ENCODE measurements around the gene LHX3.

LHX3 gene

GRCh38 chr9:136228107-136228875, 23.4 kb upstream of the LHX3 start:
- no peak for DNase-seq (ENCODE audit: low read depth, low spot score)

GRCh38 chr9:136226680-136227407, 21.9 kb upstream of the LHX3 start:
- no peak for DNase-seq (ENCODE audit: low read depth, low spot score)

- DNase-seq (ENCODE audit: low read depth, low spot score): peak; percentile 81
These were observed 21.1 kb upstream of the LHX3 start for GRCh38 chr9:136225748-136226679.

DNA sequence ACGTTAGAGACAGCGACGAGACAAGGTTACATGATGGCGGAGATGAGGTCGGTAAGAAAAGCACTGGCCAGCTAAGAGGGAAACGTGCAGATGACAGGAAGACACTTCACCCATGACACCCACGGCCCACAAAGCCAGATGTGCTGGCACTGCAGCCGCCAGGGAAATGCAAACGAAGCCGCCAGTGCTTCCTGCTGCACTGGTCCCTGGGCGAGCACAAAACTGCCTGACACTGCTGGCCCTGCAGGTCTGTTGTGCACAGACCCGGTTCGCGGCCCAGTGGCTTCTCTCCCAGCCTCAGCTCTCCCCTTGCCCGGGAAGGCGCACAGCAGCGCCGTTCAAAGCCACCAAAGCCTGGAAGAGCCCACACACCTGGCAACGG, 20.4 kb upstream of the LHX3 start:
- DNase-seq (ENCODE audit: low read depth, low spot score): no peak

GRCh38 chr9:136223871-136224640, 19.1 kb upstream of the LHX3 start:
- no peak for DNase-seq (ENCODE audit: low read depth, low spot score)

- no peak for DNase-seq (ENCODE audit: low read depth, low spot score)
These were observed 18.0 kb upstream of the LHX3 start for GRCh38 chr9:136222906-136223285.

DNA sequence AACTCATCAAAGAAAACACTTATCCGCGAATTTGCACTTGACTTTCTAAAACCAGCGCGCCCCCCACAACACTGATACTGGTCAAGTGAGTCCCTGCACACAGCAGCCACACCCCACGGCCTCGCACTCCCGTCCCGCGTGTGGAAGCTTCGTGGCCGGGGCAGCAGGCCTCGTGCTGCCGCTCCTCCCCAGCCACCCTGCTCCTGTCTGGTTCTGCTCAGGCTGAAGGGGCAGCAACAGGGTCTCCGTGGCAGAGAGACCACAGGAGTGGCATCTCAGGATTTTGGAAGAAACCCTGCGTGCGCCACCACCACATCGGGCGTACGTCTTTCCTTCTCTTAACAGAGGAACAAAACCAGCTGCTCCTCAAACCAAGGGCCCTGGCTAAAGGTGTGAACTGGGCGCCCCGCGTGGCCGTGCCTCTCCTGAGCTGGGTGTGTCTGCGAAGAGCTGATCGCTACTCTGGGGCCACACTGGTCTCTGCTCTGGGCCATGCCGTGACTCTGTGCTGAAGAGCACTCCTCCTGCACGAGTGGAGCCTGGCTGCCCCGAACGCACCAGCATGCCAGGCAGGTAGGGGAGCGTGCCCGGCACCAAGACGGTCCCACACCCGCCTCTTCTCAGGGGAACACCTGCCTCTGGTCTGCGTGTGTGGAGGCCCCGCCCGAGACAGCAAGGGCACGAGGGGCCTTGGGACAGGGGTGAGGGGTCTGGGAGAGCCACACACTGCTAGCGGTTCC, 17.4 kb upstream of the LHX3 start:
- DNase-seq (ENCODE audit: low read depth, low spot score): no peak

- DNase-seq (ENCODE audit: low read depth, low spot score): no peak
These were observed 15.2 kb upstream of the LHX3 start for GRCh38 chr9:136220017-136220729.

GRCh38 chr9:136219276-136219675, 14.3 kb upstream of the LHX3 start:
- no peak for DNase-seq (ENCODE audit: low read depth, low spot score)

DNA sequence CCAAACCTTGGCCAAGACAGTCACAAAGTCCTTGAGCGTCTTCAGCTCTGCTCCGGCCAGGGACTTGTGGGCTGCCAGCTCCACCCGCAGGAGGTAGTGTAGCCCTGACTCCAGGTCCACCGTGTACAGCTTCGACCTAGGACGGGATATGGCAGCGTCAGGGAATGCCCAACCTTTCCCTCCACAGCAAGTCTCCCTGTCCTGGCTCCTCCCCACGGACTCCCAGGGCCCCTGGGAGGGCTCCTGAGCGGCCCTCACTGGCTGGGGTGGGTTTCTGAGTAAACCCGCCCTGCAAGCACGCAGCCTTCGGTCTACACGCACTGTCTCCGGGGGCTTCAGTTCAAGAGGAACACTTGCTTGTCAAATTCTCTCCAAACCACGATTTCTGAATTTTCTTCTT, 13.7 kb upstream of the LHX3 start:
- DNase-seq (ENCODE audit: low read depth, low spot score): no peak

GRCh38 chr9:136218271-136218670, 13.3 kb upstream of the LHX3 start:
- no peak for DNase-seq (ENCODE audit: low read depth, low spot score)

- DNase-seq (ENCODE audit: low read depth, low spot score): peak; percentile 76
These were observed 11.8 kb upstream of the LHX3 start for GRCh38 chr9:136216541-136217244.

- DNase-seq (ENCODE audit: low read depth, low spot score): no peak
These were observed 8.8 kb upstream of the LHX3 start for GRCh38 chr9:136213733-136214132.

- no peak for DNase-seq (ENCODE audit: low read depth, low spot score)
These were observed 7.5 kb upstream of the LHX3 start for GRCh38 chr9:136212345-136212950.

GRCh38 chr9:136211441-136212344, 6.8 kb upstream of the LHX3 start:
- DNase-seq (ENCODE audit: low read depth, low spot score): no peak

DNA sequence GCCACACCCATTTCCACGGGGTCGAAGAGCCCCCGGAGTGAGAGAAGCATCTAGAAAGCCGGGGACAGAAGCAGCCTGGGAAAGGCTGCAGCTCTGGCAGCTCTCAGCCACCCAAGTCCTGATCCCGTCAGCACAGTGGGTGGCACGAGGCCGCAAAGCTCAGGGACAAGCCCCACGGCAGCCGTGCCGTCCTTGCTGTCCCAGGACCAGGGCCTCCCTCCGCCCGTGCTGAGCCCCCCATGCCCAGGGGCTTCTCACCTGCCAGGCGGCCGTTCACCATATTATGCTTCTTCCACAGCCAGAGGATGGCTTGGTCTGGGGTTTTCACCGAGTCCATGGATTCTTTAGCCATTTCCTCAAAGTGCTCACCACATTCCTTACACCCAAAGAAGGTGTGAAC, 6.1 kb upstream of the LHX3 start:
- DNase-seq (ENCODE audit: low read depth, low spot score): no peak

DNA sequence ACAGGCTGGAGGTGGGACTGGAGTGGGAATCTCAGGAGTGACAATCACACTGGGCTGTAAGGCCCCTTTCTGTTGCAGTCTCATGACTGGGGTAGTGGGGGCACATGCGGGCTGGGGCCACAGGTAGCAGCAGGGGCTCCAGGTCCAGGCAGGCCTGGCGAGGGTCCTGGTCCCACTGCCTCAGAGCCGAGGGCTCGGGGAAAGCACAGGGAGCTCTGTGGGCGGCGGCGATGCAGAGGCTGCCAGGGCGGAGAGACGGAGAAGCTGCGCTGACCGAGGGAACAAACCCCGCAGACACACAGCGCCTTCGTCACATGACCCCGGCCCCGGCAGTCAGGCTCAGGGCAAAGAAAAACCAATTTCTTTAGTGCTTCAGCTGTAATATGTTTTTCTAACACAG, 5.3 kb upstream of the LHX3 start:
- no peak for DNase-seq (ENCODE audit: low read depth, low spot score)

DNA sequence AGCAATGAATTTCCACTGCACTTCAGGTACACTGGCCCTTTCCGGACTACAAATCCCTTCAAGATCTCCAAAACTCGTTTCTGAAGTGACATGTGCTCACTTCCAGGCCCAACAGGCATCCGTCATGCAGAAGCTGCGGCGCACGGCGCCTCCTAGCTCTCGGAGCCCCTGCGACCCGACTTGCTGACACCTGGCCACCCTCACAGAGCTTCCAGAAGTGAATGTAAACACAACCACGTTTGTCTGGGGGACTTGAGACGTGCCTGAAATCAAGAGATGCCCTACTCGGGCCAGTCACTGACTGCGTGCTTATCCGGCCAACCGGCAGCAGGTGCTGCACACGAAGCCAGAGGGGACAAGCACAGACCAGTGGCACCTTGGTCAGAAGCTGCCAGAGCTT, 4.9 kb upstream of the LHX3 start:
- no peak for DNase-seq (ENCODE audit: low read depth, low spot score)

Data from ELF-1 (cell line).